Measurements from ENCODE around the gene CLEC16A.

CLEC16A gene

DNA sequence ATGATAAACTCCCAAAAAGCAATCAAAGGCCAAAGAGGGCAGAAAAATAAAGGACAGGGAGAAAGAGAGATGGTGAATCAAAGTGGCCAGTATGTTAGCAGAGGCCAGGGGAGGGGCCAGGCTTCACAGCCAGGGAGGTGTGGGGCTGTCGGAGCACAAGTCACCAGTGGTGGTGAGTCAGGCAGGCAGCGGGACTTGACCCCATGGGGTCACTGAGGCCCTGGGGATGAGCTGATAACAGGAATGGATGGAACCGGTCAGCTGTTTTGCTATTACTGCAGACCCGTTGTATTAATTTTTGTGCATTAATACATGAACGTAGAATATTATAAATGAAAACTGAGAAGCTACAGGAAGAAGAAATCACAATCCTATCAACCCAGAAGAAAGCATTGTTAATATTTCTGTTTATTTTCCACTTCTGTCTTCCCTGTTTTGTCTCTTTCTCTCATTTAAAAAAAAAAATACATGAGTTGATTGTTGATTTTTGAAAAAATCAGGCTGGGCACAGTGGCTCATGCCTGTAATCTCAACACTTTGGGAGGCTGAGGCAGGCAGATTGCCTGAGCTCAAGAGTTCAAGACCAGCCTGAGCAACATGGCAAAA, 204.8 kb downstream of the CLEC16A start:
- DNase-seq = no peak

DNA sequence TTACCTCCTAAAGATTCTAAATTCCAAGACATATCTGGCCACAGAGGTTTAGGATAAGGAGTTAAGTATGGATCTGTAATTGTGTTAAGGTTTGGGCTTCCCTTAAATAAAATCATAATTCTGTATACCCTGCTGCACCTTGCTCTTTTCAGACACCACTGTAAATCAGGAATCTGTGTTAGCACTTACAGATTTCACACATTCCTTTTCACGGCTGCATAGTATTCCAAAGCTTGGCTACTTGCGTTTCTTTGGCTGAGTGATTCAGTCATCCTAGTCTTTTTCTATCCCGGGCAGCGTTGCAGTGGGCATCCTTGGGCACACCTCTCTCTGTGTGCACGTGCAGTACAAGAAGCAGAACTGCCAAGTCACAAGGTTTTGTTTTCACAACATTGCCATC, 205.8 kb downstream of the CLEC16A start:
- DNase-seq = no peak

DNA sequence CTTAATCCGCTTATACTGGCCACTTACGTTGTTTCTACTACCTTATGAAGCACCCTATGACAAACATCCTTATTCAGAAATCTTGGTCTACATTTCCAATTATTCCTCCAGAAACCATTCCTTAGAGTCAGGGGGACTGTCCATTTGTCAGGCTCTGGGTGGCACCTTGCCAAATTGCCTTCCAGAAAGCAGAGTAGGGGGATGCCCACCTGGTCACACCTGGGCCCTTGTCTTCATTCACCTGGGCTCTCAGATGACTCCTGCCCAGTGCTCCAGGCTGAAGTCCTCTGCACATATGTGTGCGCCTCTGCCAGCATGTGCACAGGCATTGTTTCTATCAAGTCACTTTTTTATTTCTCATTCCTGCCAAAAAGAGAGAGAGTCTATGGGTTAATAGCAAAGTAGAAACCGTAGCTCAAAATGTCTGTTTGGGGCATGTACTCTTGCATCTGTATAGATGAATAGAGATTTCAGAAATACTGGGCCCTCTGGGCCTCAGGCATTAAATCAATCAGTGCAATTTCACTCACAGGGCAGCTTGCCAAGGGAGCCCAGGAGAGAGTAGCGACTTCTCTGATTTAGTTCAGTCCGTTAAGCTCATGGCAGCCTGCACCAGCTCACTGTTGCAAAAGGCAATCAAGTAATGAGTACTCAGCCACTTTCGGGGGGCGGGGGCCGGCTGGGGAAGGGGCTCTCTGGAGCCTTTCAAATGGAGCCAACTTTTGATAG, 207.0 kb downstream of the CLEC16A start:
- DNase-seq = no peak

DNA sequence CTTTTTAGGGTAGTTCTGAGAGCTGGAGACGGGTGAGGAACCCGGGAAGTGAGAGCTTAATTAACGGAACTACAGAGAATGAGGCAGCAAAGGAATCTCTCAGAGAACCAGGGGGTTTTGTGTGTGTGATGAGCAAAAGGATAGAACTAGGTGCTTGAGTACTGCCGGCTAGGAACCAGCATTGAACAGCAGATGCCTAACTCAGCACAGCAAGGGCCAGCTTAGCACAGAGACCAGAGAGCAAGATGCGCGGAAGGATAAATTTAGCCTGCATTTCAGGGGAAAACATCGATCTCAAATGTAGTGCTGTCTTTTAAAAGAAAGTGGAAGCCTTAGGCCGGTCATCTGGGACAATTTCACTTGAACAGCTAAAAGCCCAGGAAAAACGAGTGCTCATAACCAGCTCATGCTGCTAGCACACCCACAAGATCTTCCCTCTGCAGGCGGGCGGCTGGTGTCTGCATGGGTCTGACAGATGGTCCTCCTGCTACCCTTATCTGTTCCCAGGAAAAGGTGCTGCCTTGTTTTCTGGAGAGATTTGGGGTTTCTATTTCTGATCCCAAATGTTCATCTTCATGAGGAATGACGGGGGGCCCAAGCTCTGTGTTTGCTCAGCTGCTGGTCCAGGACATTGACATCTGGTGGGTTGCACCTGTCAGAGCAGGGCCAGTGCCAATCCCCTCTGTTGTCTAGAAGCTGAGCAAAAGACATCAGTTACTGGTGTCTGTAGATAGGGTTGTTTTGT, 207.7 kb downstream of the CLEC16A start:
- DNase-seq = no peak

DNA sequence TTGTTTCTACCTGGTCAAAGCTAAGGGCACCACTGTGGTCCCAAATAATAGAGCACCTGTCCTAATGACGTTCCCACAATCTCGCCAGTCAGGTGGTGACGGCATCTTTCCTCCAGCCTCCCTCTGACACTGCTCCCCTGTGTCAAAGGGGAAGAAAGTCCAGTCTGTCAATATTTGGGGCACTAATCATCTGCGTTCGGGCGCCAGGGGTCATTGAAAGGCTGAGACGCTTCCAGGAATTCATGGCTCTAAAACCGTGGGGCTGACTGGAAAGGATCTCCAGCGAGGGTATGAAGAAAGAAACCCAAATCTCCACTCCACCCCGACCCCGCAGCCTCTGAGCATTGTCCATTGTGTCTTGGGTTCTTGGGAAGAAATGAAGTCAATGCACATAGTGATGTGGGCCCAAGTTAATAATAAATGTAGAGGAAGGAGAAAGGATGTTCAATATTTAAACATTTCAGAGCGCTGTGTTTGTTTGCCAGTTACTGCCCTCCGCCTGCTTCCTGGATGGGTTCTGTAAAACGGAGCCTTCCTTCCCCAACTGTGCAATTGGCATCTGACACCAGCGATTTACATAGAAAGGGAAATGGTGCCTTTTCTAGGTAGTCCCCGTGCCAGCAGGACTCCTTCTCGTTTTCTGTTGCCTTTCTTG, 208.4 kb downstream of the CLEC16A start:
- DNase-seq = peak; percentile 53

DNA sequence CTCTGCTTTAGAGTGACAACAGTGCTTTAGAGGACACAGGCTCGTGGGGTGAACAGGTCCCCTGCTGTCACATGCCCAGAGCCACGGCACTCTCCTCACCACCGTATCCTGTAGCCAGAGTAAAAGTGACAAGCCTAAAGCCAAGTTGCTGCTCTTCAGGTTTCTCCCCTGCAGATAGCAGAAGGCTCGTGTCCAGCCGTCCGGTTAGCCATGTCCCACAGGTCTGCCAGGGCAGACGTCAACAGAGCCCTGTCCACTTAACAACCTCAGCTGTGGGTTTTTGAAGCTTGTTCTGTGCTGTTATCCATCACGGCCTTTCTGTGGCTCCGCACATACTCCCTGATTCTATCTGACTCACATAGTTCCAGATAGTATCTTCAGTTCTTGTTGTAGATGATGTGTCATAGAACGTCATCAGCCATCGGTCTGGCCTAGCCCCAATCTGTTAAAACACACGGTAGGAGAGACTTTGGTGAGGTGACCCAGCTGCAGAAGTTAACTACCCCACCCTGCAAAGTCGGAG, 211.0 kb downstream of the CLEC16A start:
- no peak for DNase-seq

DNA sequence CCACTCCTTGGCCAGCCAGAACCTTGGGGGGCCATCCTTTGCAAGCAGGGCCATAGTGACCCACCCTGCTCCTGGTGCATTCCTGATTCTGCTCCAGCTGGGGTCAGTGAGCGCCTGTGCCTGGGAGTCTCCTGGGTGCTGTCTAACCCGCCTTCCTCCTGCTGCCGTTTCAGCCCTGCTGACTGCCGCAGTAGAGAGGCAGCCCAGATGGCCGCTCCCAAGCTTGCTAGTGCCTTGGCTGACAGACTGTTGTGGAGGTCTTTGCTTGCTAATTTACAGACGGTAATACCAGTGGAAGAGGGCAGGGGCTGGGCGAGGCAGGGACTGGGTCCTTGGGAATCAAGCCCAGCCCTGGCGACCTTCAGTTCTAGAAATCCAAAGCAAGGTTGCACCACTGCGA, 212.0 kb downstream of the CLEC16A start:
- no peak for DNase-seq

DNA sequence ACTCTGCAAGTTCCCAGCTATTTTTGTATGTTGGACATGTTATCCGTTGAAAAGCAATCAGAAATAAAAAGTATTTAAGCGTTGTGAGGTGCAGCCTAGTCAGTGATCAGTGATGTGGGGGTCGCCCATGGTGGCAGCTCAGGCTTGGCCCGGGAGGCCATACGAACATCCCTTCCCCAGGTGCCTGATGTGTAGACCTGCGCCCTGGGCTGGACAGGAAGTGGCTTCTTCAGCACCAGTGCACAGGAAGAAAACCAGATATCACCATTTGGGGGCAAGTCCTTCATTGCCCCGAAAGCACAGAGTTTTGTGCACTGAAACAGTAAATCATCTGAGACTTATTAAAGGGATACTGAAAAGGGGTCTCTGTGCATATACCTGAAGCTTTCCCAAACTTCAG, 212.8 kb downstream of the CLEC16A start:
- no peak for DNase-seq

DNA sequence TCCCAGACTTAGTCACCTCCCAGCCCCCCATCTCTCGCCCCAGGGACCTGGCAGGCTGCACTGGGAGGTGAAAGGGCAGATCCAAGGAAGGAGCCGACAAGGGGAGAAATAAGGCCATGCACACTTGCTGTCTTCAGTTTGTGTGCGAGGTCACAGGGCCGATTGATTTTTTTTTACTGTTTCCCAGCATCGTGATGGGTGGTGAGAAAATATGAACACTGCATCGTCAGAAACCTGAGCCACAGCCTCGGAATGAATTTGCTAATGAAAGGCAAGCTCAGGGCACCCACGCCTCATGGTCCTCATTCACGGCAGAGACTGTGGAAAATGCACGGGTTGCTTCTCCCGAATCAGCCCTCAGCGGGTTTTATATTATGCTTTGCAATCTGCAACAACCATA, 213.7 kb downstream of the CLEC16A start:
- DNase-seq = no peak

DNA sequence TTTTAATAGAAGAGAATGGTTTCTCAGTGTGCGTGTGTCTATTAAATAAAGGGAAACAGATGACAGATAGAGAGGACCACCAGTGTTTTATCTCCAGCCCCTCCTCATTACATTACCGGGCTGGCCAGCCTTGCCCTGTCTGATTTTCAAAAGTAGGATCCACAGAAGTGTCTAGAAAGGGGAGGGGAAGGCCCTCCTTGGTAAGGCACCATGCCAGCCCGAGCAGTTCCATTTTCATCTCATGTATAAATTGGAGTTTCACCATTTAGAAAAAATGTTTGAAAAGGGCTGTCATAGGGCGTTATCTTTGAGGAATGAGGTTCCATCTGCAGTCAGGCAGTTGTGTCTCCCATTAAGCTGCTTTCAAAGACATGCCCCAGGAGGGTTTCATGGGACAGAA, 214.9 kb downstream of the CLEC16A start:
- no peak for DNase-seq

DNA sequence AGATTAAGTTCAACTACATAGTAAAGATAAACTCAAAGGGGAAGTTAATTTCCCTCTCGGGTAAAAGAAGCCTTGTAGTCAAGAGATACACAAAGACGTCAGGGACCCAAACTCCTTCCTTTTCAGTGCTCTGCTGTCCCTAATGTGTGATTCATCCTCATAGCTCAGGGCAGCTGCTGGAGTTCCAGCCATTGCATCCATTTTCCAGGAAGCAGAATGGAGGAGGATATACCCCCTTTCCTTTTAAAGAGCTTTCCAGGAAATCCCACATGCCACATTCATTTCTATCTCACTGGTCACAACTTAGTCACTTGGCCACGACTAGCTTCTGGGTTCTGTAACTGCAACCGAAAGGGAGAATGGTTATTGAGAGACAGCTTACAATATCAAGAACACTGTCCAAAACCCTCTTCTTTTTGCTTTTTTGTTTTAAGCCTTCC, 216.3 kb downstream of the CLEC16A start:
- DNase-seq = no peak

DNA sequence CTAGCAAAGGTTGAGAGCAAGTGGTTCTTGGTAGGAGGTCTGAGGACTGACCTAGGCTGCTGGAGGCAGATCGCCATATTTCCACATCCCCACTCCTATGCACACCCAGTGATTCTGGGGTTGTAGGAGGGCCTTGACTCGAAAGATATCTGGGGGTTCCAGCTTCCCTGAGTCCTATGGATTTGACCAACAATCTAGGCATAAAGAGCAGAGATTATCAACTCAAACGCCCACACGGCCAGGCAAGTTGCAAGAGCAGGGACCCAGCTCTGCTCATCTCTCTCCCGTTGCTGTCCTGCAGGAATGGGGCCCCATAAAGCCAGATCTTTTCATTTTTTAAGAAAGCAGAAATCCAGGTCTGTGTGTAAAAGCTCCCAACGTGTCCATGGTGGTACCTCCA, 217.1 kb downstream of the CLEC16A start:
- DNase-seq = no peak

DNA sequence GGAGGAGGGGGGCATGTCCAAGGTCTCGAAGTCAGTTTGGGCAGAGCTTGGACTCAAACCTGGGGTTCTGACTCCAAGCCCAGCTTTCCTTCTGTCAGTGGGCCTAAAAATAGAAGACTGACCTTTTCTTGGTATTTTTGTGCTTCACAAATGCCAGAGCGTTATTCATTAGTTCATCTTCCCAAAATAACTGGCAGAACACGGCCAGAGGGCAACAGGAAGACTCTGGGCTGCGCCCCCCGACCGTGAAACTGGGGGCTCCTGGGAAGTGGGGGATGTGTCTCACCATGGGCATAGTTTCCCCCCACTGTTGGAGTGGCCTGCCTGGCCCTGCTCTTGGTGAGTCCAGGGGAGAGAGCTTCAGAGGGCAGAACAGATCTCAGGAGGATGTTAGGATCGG, 217.6 kb downstream of the CLEC16A start:
- no peak for DNase-seq

DNA sequence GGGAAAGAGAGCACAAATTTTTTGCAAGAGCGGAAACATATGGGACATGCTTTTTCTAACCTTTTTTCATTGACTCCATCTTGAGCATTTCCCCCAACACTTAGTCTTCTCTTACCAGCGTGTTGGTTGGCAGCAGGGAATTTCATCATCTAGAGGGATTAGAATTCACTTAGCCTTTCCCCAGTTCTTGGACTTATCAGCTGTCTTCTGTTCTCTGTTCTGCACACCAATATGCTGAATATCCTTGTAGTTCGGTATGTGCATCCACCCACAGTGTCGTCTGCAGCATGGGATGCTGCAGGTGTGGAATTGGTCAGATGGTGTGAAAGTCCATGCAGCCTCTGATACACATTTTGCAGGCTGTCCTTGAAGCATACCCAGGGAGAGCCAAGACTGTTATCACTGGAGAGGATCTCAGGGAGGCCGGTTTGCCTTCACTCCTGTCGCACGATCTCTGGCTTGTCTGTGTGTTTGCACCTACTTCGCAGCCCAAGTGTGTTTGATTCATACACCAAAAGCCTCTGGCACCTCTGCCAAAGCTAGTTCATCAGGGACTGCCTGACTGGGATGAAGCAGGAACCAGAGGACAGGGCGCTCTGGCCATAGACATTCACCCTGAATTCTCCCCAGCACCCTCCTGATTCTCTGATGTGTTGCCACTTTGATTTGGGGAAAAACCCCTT, 218.4 kb downstream of the CLEC16A start:
- no peak for DNase-seq

DNA sequence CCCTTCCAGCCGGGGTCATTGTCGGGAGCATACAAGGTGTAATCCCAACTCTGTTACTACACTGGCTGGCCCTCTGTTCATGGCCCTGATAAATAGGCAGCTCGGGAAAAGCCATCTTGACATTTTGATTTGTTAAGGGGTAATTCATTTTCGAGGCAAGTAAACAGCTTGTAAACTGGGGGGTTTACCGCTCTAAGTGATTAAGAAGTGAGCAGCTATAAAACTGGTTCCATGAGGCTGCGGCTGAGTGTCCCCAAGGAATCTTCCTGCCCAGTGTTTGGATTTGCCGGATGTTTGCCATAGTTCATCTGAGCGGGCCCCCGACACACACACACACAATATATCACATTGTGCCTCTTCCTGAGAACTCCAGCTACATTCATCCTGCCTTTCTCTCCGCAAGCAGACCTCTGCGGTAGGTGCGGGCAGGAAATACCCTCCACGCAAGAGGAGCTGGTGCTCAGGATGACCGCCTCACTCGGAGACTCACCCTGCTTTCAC, 219.4 kb downstream of the CLEC16A start:
- DNase-seq = no peak

DNA sequence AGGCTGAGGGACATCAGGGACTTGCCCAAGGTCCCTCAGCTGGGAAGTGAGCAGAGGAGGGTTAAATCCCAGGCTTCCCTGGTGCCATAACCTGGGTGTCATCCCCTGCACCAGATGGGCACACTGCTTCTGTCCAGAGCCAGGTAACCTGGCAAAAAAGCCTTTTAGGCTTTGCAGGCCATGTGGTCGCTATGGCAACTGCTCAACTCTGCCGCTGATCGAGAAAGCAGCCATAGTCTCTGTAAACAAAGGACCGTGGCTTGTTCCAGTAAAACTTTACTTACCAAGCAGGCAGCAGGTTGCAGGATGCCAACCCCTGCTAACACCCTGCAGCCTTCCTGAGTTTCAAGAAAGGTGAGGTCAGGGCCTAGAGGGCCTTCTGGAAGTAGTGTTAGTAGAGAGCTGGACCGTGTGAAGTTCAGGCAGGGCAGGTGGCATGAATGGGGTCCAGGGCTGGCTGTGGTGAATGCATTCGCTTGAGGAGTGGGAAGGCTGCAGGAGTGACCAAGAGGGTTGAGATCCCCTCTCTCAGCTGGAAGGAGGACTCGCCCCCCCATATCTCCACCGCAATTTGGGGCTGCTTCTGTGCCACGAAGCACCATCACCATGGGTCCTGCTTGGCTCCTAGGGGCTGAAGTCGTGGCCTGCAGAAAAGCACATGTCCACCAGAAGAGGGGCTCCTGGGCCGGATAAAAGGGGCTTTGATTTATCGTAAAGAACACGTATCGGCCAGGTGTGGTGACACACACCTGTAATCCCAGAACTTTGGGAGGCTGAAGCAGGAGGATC, 220.3 kb downstream of the CLEC16A start:
- peak; percentile 24 for DNase-seq

DNA sequence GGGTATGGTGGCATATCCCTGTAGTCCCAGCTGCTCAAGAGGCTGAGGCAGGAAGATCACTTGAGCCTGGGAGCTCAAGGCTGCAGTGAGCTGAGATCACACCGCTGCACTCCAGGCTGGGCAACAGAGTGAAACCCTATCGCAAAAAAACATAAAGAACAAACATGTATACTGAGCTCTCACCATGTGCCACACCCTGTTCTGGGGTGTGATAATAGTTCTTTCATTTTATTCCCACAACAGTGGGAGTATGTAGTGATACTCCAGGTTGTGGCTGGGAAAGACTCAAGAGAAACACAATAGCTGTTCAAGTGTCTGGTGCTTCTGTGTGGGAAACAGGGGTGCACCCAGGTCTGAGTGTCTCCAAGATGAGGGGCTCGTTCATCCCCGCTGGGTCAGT, 221.0 kb downstream of the CLEC16A start:
- DNase-seq = no peak

DNA sequence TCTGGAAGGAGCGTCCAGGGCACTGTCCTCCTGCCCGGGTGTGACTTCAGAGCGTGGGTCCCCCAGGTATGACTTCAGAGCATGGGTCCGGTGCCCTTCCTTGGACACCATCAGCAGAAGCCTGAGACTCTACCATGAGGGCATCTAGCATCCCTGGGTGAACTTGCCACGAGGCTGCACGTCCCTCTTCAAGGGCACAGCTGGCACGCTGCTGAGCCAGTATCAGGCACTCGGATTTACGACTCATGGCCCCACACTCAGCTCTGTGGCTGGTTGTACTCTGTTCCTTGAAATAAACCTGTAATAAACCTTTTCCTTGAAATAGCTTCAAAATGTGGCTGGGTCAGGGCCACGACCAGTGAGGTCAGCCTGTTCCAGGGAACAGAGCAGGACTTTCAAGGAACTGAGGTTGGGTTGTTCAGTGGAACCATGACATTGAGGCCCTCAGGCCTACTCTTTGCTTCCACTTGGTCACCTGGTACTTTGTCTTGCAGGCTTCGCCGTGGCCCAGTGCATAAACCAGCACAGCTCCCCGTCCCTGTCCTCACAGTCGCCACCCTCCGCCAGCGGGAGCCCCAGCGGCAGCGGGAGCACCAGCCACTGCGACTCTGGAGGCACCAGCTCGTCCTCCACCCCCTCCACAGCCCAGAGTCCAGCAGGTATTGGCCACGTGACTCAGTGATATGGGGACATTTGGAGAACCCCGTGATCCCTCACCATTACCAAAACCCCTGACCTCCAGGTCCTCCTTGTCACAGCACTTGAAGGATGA, 221.7 kb downstream of the CLEC16A start:
- DNase-seq = no peak

DNA sequence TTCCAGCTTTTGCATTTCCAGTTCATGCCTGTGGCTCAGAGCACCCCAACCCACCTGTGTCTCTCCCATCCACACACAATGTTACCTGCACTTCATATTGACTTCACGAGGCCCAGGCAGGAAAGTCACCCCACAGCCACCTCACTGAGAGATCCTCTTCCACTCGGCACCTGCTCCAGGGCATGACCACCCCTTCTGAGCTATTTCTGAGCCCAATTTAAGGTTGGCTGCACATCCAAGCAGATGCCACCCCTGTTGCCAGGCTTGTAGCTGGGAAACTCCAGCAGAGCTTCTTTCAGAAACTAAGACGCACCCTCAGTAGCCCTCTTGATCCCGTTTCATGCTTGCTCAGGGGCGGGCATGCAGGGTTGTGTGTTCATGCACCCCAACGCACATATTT, 223.2 kb downstream of the CLEC16A start:
- DNase-seq = no peak

DNA sequence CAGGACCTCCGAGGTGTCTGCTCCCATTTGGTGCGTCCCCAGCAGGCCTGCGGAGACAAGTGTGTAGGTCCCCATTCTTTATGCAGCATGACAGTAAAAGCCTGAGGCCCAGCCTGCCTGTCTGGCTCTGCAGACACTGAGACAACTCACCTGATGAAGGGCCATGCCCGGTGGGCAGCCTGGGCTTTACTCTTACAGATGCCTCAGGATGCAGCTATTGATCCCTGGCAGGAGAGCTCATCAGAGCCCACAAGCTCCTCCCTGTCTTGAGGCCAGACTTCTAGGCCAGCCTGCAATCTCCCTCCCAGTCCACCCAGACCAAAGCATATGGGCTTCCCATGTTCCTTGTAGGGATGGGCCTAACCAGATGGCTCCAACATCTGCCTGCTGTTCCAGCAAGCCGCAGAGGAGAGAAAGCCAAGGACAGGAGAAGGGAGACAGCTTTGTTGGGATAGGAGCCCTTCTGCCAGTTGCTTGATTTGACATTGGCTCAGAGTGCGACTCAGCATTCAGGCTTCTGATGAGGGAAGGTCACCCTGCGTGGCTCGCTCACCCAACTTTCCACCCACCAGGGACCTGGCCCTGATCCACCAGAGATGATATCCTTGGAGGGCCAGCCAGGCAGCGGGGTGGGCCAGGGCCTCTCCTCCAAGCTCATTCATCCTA, 224.2 kb downstream of the CLEC16A start:
- no peak for DNase-seq
